GM12878 (cell line): ENCODE results near the gene ATP2A3. TPM values are rescaled to one million over a fixed set of nuclear protein-coding genes. Genes with fewer than 3 reads are reported as not detected.

Experiments
- ATAC-seq: fragments of 200-7000 bp; cut with Tn5 transposase; 3 replicates; pipeline ENCODE4 v1.9.1; 2020; ENCODE audit warnings: mild to moderate bottlenecking, moderate library complexity
- BruUV-seq: library from RNA; stranded (reverse); fragments of 400-500 nt; replicated peaks from 2 replicates; lab custom pipeline; 2021; lab: Mats Ljungman, UMichigan
- CTCF ChIA-PET: fragments of 300-600 bp; sonication (Branson Sonifier 250); formaldehyde crosslinking; extraction: SDS; loops from one replicate; lab custom pipeline; 2021; ENCODE audit warnings: inconsistent platforms; lab: Yijun Ruan, JAX
- POLR2A ChIA-PET: fragments of 350-600 bp; formaldehyde crosslinking; extraction: SDS; loops from one replicate; lab custom pipeline; 2021; ENCODE audit warnings: inconsistent platforms; lab: Charles Lee
- RAD21 ChIA-PET: fragments of 300-600 bp; sonication (Branson Sonifier 250); formaldehyde crosslinking; loops from one replicate; lab custom pipeline; 2023; ENCODE audit warnings: antibody characterized with exemption; ENCODE audit not compliant: unreplicated experiment; lab: Charles Lee
- SMC1A ChIA-PET: fragments of 300-600 bp; sonication (Branson Sonifier 250); formaldehyde crosslinking; loops from one replicate; lab custom pipeline; 2023; ENCODE audit not compliant: unreplicated experiment, uncharacterized antibody; lab: Charles Lee
- DNase-seq: peaks from one replicate; pipeline ENCODE4 v3.0.0-alpha.2; 2011; ENCODE audit warnings: low read depth, low spot score
- FAIRE-seq: peaks from 3 replicates; lab custom pipeline; 2011; peaks lifted over from hg19 to GRCh38; lab: Jason Lieb, UNC
- H2AFZ ChIP-seq: 2 replicates; pipeline ENCODE4 v1.6.0; 2011; ENCODE audit warnings: low read depth, low read length, control low read depth; ENCODE audit not compliant: control insufficient read depth
- H3K27ac ChIP-seq: 2 replicates; pipeline ENCODE4 v1.5.1; 2011; ENCODE audit warnings: control low read depth; ENCODE audit not compliant: control insufficient read depth, insufficient read depth
- H3K27me3 ChIP-seq, 2 experiments: replicated peaks in 1 of 2; 2 replicates each; pipeline versions ENCODE4 v1.6.0 to v1.6.1; 2011; ENCODE audit warnings: low read length in 1 of 2; ENCODE audit not compliant: control insufficient read depth in 2 of 2, insufficient read depth in 2 of 2
- H3K36me3 ChIP-seq, 2 experiments: 2 replicates each; pipeline ENCODE4 v1.5.1; 2011; ENCODE audit warnings: low read length in 1 of 2; ENCODE audit not compliant: control insufficient read depth in 2 of 2, insufficient read depth in 2 of 2
- H3K4me1 ChIP-seq: 2 replicates; pipeline ENCODE4 v1.6.1; 2011; ENCODE audit warnings: mild to moderate bottlenecking, low read length, moderate library complexity, mixed read lengths; ENCODE audit not compliant: control insufficient read depth, insufficient read depth
- H3K4me2 ChIP-seq: 2 replicates; pipeline ENCODE4 v1.6.0; 2011; ENCODE audit warnings: control low read depth; ENCODE audit not compliant: control insufficient read depth, insufficient read depth
- H3K4me3 ChIP-seq: fragments of 200-600 bp; sonication (generic); 2 replicates; pipeline ENCODE4 v1.5.1; 2016
- H3K79me2 ChIP-seq: 2 replicates; pipeline ENCODE4 v1.6.0; 2011; ENCODE audit warnings: low read length; ENCODE audit not compliant: control insufficient read depth, insufficient read depth
- H3K9ac ChIP-seq: 2 replicates; pipeline ENCODE4 v1.8.0; 2011; ENCODE audit warnings: low read length, control low read depth, mixed read lengths; ENCODE audit not compliant: control insufficient read depth, insufficient read depth
- H3K9me3 ChIP-seq: replicated peaks from 3 replicates; pipeline ENCODE4 v1.5.1; 2011; ENCODE audit warnings: mild to moderate bottlenecking, low read length; ENCODE audit not compliant: control insufficient read depth, insufficient read depth
- H4K20me1 ChIP-seq: 2 replicates; pipeline ENCODE4 v1.6.0; 2011; ENCODE audit not compliant: control insufficient read depth, insufficient read depth
- CEBPZ ChIP-seq: fragments of 150-350 bp; IDR thresholded peaks from 2 replicates; pipeline ENCODE4 v1.6.1; 2016; ENCODE audit warnings: low read depth, low read length
- CREM ChIP-seq: IDR thresholded peaks from 2 replicates; pipeline ENCODE4 v1.6.1; 2014; ENCODE audit warnings: antibody characterized with exemption, low read depth
- EED ChIP-seq: sonication (generic); IDR thresholded peaks from 2 replicates; pipeline ENCODE4 v1.6.1; 2016; ENCODE audit warnings: antibody characterized with exemption, low read depth
- EP300 ChIP-seq, 2 experiments: fragments of 150-350 bp in 1 of 2; IDR thresholded peaks; 2 replicates each; pipeline ENCODE4 v1.6.1; 2011 to 2012; ENCODE audit warnings: low read depth in 2 of 2, low read length in 2 of 2, borderline replicate concordance in 1 of 2, improper control_type of control experiment in 1 of 2, inconsistent platforms in 1 of 2; ENCODE audit not compliant: control insufficient read depth in 1 of 2
- HCFC1 ChIP-seq: fragments of 150-350 bp; IDR thresholded peaks from 2 replicates; pipeline ENCODE4 v1.6.1; 2014; ENCODE audit warnings: low read length
- IKZF1 ChIP-seq: fragments of 450-650 bp; conservative IDR thresholded peaks from 2 replicates; pipeline ENCODE4 v1.6.1; 2017; ENCODE audit warnings: antibody characterized with exemption, mild to moderate bottlenecking
- MXI1 ChIP-seq: fragments of 150-350 bp; IDR thresholded peaks from 2 replicates; pipeline ENCODE4 v1.6.1; 2011; ENCODE audit warnings: low read depth, mild to moderate bottlenecking, inconsistent platforms, low read length, improper control_type of control experiment
- SMAD5 ChIP-seq: IDR thresholded peaks from 2 replicates; pipeline ENCODE4 v1.6.1; 2016; ENCODE audit warnings: antibody characterized with exemption, low read depth
- SMC3 ChIP-seq: IDR thresholded peaks from 2 replicates; pipeline ENCODE4 v1.6.1; 2011; ENCODE audit warnings: low read length, improper control_type of control experiment, borderline replicate concordance
- SRF ChIP-seq, 2 experiments: IDR thresholded peaks; 2 replicates each; pipeline ENCODE4 v1.6.1; 2011; ENCODE audit warnings: low read depth in 2 of 2, low read length in 2 of 2, mild to moderate bottlenecking in 1 of 2, moderate library complexity in 1 of 2
- STAT1 ChIP-seq: fragments of 450-650 bp; conservative IDR thresholded peaks from 2 replicates; pipeline ENCODE4 v1.6.1; 2014; ENCODE audit warnings: antibody characterized with exemption, mild to moderate bottlenecking
- SUZ12 ChIP-seq: fragments of 200-600 bp; sonication (generic); IDR thresholded peaks from one replicate; pipeline ENCODE4 v1.6.1; 2018; ENCODE audit warnings: antibody characterized with exemption, mild to moderate bottlenecking; ENCODE audit not compliant: unreplicated experiment
- USF1 ChIP-seq: IDR thresholded peaks from 2 replicates; pipeline ENCODE4 v1.6.1; 2011; ENCODE audit warnings: borderline replicate concordance, low read depth, mild to moderate bottlenecking, moderate library complexity, mixed read lengths, low read length; ENCODE audit not compliant: insufficient read depth; ENCODE audit errors: extremely low read length
- WGBS: methylation state at CpG from one replicate; pipeline ENCODE4 v1.1.6; 2016; ENCODE audit warnings: low lambda C conversion rate; ENCODE audit not compliant: insufficient replicate concordance, insufficient coverage; ENCODE audit errors: missing lambda C conversion rate; 5-methylcytosine and 5-hydroxymethylcytosine counted together
- in situ Hi-C: fragments of 300-500 bp; cut with MboI; formaldehyde crosslinking; loops from 9 replicates; pipeline ENCODE4 v1.14.3; 2018; ENCODE audit warnings: mixed read lengths
- intact Hi-C: fragments of 100-400 bp; cut with micrococcal nuclease; formaldehyde crosslinking; loops from one replicate; pipeline ENCODE4 v1.14.2; 2022; ENCODE audit not compliant: unreplicated experiment
- polyA plus RNA-seq, 11 experiments: library from polyadenylated mRNA; depleted of rRNA in 4 of 11; unstranded in 6 of 11; stranded (reverse) in 5 of 11; fragments of >200 nt; fragmentation: Nextera tagmentation in 4 of 11; fragmentation: Illumina TruSeq in 1 of 11; extraction: Ambion mirVana in 4 of 11; extraction: Trizol in 1 of 11; gene quantifications; 1 replicate in 1 of 11; 2 replicates in 10 of 11; pipeline versions ENCODE4 v1.2.1 to v1.2.3, GENCODE V29; 2011 to 2016; ENCODE audit warnings: inconsistent platforms in 2 of 11, missing spikeins in 2 of 11, low read depth in 1 of 11
- total RNA-seq, 4 experiments: library from RNA; depleted of rRNA in 3 of 4; stranded (reverse); fragments of >200 nt in 3 of 4; fragmentation: Illumina TruSeq in 1 of 4; extraction: Trizol in 1 of 4; gene quantifications; 2 replicates each; pipeline versions ENCODE4 v1.2.1 to v1.2.3, GENCODE V29; 2013 to 2021
- TF ChIP-seq, protein P1 (sequence below): fragments of 450-650 bp; IDR thresholded peaks from 2 replicates; pipeline ENCODE4 v1.6.1; 2017; ENCODE audit warnings: low read depth, mild to moderate bottlenecking, moderate library complexity
- TF ChIP-seq, protein P2 (sequence below): fragments of 450-650 bp; formaldehyde crosslinking; IDR thresholded peaks from 2 replicates; pipeline ENCODE4 v1.4.0; 2020; ENCODE audit warnings: mild to moderate bottlenecking, moderate library complexity

The ATP2A3 gene
- total and polyA plus RNA-seq, 10 of the 15 experiments (the other 5 are each of a cell fraction or from before 2014, with no cell fraction given) = 1.0 to 99.2 (median 37.9) TPM

GRCh38 chr17:3929181-3929580, 35.1 kb downstream of the ATP2A3 start:
- DNase-seq = no peak

More at GRCh38 chr17:3929181-3929580, 35.1 kb downstream of the ATP2A3 start:
- intact Hi-C loops (no loop called here), in situ Hi-C loops (no loop called here)
- WGBS = 76% methylated on average over 12 of the region's 12 CpGs
- no peak overlapping the region for H2AFZ ChIP-seq
- no peaks in the 10 kb centered on the region for H3K9me3 ChIP-seq
- ChIA-PET POLR2A (no interaction called here), RAD21 (no interaction called here), CTCF (no interaction called here), SMC1A (no interaction called here)
- peaks cover 0 to 5% of the 10 kb centered on the region in 2 experiments; a peak in 3 of 4 replicates for H3K36me3 ChIP-seq
- ATAC-seq (no peak), FAIRE-seq (no peak)
- H3K9ac ChIP-seq = no peak overlapping the region
- H3K79me2 ChIP-seq = no peaks in the 10 kb centered on the region
- no peaks in the 10 kb centered on the region for H4K20me1 ChIP-seq
- no peak overlapping the region for H3K27ac ChIP-seq
- BruUV-seq = no TSS peak
- no peaks in the 10 kb centered on the region for H3K27me3 ChIP-seq
- no peak overlapping the region for H3K4me2 ChIP-seq
- H3K4me1 ChIP-seq = no peaks in the 10 kb centered on the region
- no peak overlapping the region for H3K4me3 ChIP-seq
- TF ChIP-seq EP300 (IDR thresholded peaks at IDR 0.05; ENCODE audit: borderline replicate concordance in 1 of 2, control insufficient read depth in 1 of 2, low read depth in 2 of 2, low read length in 2 of 2) = no peak
- TF ChIP-seq HCFC1 = no peak
- no peak for TF ChIP-seq SMC3
- TF ChIP-seq, protein P1, sequence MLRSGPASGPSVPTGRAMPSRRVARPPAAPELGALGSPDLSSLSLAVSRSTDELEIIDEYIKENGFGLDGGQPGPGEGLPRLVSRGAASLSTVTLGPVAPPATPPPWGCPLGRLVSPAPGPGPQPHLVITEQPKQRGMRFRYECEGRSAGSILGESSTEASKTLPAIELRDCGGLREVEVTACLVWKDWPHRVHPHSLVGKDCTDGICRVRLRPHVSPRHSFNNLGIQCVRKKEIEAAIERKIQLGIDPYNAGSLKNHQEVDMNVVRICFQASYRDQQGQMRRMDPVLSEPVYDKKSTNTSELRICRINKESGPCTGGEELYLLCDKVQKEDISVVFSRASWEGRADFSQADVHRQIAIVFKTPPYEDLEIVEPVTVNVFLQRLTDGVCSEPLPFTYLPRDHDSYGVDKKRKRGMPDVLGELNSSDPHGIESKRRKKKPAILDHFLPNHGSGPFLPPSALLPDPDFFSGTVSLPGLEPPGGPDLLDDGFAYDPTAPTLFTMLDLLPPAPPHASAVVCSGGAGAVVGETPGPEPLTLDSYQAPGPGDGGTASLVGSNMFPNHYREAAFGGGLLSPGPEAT = no peak
- no peak for TF ChIP-seq CEBPZ
- no peak for TF ChIP-seq SUZ12
- TF ChIP-seq STAT1 = no peak
- no peak for TF ChIP-seq SRF (IDR thresholded peaks at IDR 0.05; ENCODE audit: low read depth in 2 of 2, low read length in 2 of 2)
- no peak for TF ChIP-seq USF1
- TF ChIP-seq, protein P2, sequence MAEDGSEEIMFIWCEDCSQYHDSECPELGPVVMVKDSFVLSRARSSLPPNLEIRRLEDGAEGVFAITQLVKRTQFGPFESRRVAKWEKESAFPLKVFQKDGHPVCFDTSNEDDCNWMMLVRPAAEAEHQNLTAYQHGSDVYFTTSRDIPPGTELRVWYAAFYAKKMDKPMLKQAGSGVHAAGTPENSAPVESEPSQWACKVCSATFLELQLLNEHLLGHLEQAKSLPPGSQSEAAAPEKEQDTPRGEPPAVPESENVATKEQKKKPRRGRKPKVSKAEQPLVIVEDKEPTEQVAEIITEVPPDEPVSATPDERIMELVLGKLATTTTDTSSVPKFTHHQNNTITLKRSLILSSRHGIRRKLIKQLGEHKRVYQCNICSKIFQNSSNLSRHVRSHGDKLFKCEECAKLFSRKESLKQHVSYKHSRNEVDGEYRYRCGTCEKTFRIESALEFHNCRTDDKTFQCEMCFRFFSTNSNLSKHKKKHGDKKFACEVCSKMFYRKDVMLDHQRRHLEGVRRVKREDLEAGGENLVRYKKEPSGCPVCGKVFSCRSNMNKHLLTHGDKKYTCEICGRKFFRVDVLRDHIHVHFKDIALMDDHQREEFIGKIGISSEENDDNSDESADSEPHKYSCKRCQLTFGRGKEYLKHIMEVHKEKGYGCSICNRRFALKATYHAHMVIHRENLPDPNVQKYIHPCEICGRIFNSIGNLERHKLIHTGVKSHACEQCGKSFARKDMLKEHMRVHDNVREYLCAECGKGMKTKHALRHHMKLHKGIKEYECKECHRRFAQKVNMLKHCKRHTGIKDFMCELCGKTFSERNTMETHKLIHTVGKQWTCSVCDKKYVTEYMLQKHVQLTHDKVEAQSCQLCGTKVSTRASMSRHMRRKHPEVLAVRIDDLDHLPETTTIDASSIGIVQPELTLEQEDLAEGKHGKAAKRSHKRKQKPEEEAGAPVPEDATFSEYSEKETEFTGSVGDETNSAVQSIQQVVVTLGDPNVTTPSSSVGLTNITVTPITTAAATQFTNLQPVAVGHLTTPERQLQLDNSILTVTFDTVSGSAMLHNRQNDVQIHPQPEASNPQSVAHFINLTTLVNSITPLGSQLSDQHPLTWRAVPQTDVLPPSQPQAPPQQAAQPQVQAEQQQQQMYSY (CRISPR knock-in tag) = no peak
- no peak for TF ChIP-seq CREM
- no peak for TF ChIP-seq SMAD5
- no peak for TF ChIP-seq IKZF1
- no peak for TF ChIP-seq EED
- no peak for TF ChIP-seq MXI1
